HL-60 (cell line): ENCODE data around the gene CCDC87.
"Not testable (repeated sequence)": the region's sequence is repeated elsewhere in the genome, so short reads cannot be mapped to it uniquely, and the experiment has no call there.

Experiments used
- CTCF ChIP-seq: IDR thresholded peaks from one replicate; pipeline ENCODE4 v1.5.1; 2011; ENCODE audit warnings: low read length, control low read depth, inconsistent platforms; ENCODE audit not compliant: insufficient read depth
- POLR2AphosphoS5 ChIP-seq: IDR thresholded peaks from 2 replicates; pipeline ENCODE4 v1.6.1; 2012; ENCODE audit warnings: low read depth
- REST ChIP-seq: IDR thresholded peaks from 2 replicates; pipeline ENCODE4 v1.6.1; 2012; ENCODE audit warnings: low read depth; ENCODE audit not compliant: insufficient replicate concordance

GRCh38 chr11:66585447-66585846 is 7.4 kb downstream of the CCDC87 start:
- TF ChIP-seq CTCF, POLR2AphosphoS5, REST: not testable (repeated sequence)
